NCI-H510A (cell line): Measurements from ENCODE around the gene ADGRA1.
"Not testable (repeated sequence)": the region's sequence is repeated elsewhere in the genome, so short reads cannot be mapped to it uniquely, and the experiment has no call there.

Source experiments
- DNase-seq: peaks from one replicate; lab custom pipeline; 2025; lab: John Stamatoyannopoulos, UW

The ADGRA1 gene

DNA sequence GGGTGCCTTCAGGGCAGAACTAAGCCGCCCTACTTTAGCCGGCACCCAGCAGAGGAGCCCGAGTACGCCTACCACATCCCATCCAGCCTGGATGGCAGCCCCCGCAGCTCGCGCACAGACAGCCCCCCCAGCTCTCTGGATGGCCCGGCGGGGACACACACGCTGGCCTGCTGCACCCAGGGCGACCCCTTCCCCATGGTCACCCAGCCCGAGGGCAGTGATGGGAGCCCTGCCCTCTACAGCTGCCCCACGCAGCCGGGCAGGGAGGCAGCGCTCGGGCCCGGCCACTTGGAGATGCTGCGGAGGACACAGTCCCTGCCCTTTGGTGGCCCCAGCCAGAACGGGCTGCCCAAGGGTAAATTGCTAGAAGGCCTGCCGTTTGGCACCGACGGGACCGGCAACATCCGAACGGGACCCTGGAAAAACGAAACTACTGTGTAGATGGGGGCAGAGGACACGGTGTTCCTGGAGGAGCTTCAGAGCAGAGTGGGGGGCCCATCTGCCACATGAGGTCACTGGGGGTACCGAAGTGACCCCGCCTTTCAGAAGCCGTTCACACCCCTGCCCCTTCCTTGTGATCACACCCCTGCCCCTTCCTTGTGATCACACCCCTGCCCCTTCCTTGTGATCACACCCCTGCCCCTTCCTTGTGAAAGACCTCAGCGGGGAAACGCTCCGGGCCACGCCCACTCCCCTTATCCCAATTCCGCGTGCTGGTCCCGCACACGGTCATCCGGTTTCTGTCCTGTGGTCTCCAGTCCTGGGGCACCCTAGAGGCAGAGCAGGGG, 41.5 kb downstream of the ADGRA1 start:
- DNase-seq = no peak

DNA sequence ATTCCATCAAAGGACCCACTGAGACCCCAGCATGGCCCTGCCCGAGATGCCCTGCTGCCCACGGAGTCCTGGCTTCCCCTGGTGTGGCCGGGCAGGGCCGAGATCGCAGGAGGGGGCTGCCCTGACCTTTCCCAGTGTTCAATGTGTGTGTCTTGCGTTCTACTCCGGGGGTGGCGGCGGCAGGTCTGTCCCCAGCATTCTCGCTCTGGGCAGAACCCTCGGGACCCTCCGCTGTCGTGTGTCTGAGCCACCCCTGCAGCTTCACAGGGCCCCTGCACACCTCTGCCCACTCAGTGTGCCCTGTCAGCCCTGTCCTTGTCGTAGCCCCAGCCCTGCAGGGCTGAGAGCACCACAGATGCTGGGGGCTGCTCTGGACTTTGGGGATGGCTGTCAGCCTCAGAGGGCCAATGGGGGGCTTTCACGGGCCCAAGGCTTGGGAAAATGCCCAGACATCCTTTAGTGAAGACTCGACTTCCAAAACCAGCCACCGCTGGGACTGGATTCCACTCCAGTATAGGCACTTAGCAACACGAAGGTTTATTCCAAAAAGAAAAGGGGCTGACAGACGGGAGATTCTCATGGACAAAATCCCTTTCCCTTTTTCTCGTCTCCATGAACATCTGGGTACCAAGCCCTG, 42.3 kb downstream of the ADGRA1 start:
- DNase-seq = no peak

DNA sequence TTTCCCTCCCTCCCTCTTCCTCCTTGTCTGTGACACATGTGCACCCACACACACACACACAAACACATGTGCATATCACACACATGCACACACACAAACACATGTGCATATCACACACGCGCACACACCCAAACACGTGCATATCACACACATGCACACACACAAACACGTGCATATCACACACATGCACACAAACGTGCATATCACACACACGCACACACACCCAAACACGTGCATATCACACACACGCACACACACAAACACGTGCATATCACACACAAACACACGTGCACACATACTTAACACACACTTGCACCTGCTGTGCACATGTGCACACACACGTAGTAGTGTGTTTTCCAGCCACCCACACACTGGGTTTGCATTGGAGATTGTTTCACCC, 42.9 kb downstream of the ADGRA1 start:
- no peak for DNase-seq

DNA sequence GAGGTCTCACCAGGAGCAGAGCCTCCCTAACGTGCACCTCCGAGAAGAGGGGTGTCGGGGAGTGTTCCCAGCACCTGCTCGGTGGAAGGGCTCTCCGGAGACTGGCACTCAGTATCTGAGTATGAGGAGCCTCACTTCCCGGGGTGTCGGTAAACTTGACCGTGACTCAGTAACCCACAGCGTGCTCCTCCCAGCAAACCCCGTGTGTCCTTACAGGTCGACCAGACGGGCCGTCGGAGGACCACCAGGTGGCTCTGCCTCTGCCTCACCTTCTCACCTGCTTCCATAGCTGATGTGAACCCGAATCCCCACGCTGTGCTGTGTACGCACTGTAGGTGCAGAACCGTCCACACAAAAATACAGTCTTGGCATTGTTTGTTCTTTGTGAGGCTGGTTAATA, 43.3 kb downstream of the ADGRA1 start:
- DNase-seq = no peak

DNA sequence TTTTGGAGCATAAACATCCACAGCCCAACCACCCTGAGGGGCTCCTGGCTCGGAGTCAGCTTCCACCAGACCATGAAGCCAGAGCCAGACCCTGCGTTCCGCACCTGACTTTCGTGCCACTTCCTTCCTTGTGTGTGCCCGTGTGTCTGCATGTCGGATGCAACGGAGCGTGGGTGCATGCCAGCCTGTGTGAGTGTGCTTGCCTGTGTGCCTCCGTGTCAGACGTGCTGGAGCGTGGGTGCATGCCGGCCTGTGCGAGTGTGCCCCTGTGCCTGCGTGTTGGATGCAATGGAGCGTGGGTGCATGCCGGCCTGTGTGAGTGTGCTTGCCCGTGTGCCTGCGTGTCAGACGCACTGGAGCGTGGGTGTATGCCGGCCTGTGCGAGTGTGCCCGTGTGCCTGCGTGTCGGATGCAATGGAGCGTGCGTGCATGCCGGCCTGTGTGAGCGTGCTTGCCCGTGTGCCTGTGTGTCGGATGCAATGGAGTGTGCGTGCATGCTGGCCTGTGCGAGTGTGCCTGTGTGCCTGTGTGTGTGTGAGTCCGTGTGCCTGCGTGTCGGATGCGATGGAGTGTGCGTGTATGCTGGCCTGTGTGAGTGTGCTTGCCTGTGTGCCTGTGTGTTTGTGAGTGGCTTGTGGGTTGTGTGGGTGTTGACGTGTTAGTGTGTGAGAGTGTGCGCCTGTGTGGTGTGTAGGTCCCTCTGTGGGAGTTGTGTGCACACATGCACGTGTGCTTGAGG, 44.2 kb downstream of the ADGRA1 start:
- no peak for DNase-seq

DNA sequence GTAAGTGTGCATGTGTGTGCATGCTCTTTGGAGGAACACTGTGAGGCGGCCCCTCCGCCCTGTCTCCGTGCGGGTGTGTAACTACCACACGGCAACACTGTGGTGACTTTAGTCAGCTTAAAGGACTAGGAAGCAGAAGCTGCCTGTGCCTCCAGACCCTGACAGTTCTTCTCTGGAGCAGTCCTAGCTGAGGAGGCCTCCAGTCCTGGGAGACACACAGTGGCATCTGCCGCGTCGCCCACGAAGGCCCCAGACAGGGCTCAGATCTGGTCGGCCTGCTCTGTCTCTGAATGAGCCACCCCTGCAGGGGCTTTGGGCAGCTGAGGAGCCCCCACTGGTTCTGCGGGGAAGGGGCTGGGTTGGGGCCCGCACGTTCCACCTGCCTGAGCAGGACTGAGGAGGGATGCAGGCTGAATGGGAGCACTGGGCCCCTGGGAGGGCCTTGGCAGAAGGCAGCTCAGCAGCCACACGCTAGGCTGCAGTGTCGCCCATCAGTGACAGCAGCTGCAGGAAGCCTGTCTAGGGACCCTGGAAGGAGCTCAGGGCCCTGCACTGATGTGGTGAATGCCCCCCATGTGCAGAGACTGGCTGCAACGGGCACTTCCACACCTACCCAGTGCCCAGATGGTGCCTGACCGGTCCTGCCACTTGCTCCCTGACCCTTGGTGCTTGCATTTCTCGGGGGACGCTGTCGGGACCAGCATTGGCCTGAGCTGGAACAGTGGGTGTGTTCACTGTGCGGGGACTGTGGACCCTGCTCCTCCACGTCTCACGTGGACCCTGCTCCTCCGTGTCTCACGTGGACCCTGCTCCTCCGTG, 45.0 kb downstream of the ADGRA1 start:
- no peak for DNase-seq

DNA sequence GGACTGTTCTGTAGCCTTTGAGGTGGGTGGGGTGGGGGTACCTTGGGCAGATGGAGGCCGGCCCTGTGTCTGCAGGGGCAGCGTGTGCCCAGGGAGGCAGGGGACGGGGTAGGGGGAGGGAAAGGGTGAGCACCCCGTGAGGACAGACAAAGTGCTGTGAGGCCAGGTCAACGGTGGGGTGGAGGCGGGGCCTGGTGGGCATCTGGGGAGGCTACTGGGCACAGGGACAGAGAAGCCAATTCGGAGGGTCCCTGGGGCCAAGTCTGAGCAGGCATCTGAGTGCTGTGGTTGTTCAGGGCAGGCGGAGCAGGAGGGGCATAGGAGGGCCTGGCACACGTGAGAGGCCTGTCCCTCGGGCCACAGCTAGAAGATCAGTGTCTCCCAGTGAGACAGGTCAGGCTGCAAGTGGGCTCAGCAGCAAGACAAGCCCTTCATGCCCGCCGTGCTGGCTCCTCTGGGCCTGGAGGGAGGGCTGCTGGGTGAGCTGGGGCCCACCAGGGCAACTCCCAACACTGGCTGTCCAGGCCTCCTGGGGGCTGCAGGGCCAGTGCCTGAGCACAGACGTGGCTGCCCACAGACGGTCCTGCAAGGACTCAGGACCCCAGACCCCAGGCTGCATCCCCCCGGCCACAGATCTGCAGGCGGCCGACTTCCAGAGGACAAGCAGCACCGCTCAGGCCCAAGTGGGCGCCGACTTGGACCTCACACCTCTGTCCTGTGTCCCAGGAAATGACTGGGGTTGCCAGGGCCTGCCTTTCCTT, 45.9 kb downstream of the ADGRA1 start:
- no peak for DNase-seq

DNA sequence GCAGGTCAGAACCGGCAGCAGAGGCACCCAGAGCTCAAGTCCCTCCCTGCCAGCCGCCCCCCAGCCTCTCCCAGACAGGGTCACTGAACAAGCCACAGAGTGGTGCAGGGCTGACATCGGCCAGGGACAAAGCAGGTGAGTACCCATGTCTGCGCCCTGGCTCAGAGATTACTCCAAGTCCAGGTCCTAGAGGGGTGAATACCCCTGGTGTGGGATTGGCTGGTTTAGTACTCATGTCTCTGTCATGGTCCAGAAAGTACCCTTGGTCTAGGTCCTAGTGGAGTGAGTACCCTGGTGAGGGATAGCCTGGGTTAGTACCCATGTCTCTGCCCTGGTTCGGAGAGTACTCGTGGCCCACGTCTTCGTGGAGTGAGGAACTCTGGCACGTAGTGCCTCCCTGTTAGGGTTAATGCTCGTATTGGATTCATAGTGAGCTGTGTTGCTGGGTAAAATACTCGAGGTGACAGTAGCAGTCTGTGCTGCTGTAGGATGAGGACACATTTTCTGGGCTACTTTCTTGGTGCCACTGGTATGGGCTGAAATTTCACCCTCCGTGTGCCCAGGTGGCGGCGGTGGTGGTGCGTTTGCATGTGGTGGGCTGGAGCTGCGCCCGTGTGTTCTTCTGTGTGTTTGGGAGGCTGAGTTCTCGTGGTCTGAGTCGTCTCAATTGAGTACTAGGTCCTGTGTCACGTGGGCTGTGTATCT, 46.8 kb downstream of the ADGRA1 start:
- no peak for DNase-seq

DNA sequence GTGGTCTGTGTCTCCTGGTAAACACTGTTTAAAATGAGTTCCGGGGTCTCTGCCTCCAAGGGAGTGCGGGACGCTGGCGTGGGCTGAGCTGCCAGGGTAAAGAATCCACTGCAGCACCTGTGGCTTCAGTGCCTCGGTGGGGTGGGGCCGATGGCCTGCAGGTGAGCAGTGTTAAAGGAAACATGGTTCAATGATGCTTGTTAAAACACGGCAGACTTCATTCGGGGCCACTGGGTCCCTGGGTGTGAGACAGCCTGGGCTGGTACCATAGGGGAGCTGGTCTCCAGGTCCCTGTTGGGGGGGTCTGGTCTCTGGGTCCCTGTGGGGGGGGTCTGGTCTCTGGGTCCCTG, 47.4 kb downstream of the ADGRA1 start:
- DNase-seq = no peak

DNA sequence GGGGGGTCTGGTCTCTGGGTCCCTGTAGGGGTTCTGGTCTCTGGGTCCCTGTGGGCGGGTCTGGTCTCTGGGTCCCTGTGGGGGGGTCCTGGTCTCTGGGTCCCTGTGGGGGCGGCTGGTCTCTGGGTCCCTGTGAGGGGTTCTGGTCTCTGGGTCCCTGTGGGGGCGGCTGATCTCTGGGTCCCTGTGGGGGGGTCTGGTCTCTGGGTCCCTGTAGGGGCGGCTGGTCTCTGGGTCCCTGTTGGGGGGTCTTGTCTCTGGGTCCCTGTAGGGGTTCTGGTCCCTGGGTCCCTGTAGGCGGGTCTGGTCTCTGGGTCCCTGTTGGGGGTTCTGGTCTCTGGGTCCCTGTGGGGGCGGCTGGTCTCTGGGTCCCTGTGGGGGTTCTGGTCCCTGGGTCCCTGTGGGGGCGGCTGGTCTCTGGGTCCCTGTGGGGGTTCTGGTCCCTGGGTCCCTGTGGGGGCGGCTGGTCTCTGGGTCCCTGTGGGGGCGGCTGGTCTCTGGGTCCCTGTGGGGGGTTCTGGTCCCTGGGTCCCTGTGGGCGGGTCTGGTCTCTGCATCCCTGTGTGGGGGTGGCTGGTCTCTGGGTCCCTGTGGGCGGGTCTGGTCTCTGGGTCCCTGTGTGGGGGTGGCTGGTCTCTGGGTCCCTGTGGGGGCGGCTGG, 49.9 kb downstream of the ADGRA1 start:
- DNase-seq = not testable (repeated sequence)

DNA sequence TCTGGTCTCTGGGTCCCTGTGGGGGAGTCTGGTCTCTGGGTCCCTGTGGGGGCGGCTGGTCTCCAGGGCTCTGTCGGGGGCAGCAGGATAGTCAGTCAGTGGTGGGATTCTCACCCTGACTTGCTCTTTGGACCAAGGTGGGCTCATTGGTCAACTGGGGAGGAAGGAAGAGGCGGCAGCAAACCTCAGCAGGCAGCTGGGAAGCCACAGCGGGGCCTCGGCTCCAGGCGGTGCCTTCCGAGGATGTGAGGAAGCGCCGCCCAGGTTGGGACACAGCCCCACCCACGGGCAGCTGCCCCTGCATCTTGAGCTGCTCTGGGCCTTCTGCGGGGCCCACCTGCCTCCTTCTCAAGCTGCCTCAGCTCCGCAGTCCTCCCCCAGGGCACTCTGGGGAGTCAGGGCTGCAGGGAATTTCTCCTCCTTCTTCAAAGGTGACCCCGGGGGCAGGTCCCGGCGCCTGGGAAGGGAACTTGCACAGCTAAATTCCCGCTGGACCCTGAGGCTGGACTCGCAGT, 51.9 kb downstream of the ADGRA1 start:
- DNase-seq = no peak

DNA sequence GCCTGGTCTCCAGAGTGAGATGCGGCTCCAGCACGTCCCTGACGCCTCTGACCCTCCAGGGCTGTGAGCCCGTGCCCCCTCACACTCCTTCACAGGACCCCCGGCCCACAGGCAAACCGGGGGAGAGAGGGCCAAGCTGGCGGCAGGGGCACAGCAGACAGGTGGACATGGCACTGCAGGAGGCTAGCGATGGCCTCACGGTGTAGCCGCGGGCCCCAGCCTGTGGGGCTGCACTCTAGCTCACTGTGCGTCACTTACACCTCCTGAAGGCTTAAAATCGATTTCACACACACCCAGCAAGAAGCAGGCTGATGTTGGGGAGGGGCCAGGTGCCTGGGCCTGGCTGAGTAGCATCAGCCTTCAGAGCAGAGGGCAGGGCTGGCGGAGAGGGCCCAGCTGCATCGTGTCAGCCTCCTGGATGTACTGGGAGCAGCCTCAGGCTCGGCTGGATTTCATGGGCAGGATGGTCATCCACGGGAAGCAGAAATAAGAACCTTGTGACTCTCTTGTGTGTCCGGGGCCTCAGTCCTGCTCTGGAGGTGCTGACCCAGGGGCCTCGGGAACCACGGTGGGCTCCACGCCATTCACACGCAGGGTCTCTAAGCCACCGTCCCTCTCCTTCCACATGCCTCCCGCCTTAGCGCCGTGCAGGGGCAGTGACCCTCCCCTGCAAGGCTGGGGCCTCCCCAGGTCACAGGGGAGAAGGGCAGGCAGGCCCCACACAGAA, 52.9 kb downstream of the ADGRA1 start:
- DNase-seq = no peak

DNA sequence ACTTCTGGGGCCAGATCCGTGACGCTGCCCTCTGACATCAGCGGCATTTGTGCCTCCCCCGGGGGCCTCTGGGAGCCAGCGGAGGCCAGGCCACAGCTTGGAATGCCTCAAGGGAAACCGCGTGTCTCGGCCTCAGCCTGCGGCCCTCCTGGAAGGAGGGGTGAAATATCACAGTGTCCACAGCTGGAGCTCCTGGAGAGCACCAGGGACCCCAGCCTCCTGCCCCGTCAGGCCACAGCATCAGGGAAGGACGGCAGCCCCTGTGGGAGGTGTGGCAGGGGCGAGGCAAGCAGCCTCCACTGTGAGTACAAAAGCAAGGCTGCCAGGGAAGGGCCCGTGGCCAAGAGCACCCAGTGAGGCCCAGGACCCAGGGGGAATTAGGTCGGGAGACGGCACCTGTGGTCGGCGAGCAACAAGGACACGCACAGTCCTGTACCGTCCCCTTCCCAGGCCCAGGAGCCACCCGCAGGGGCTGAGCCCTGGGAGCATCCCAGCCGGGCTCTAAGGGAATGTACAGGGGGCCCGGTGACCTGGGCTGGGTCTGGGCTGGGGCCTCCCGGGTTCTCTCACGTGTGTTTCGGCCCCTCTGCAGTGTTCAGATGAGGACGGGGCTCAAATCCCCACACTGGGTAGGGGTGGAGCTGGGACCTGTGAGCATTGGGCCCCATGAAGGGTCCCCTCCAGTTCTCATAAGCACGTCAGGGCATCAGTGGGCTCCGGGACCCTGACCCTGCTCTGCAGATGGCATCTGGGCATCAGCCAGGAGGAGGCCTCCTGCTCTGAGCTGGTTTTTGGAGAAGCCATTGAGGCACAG, 53.6 kb downstream of the ADGRA1 start:
- DNase-seq = no peak

DNA sequence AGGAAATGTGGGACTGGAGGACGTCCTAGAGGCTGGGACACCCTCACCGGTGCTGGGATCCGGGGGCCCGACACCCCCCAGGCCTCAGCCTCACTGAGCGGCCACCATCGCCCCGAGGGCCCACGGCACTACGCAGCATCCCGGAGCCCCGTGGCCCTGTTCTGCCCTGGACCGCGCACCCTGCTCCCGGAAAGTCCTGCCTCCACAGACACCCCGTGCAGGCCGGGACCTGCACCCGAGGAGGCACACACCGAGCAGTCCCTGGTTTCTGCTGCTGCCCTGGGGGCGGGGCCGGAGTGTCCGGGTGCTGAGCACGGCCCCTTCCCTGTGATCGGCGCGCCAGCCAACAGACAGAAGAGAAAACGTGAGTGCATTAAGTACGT, 54.2 kb downstream of the ADGRA1 start:
- DNase-seq = no peak

DNA sequence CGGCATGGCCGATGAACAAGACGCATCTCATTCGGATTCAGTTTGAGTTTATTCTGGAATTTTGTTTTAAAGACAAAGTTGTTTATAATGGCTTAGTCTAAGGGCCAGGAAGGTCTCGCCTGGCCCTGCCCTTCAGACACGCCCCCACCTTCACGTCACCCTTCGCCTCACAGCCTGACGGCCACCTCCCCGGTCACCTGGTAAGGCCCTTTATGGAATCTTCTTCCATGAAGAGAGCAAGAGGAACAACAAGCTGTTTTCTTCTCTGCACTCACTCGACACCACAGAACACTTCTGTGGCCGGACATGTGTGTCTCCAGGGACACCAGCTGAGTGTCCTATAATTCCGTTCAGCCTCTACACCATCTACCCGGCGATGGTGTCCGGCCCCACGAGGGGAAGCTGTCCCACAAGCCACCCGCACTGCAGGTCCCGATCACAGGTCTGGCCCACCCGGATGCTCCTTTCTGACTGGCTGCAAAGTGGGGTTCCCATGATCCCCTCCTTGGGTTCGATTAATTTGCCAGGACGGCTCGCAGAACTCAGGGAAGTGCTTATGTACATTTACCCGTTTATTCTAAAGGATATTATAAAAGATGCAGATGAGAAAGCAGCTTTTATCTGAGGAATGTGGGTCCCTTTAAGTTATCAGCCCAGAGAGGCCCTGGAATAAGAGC, 54.9 kb downstream of the ADGRA1 start:
- no peak for DNase-seq

DNA sequence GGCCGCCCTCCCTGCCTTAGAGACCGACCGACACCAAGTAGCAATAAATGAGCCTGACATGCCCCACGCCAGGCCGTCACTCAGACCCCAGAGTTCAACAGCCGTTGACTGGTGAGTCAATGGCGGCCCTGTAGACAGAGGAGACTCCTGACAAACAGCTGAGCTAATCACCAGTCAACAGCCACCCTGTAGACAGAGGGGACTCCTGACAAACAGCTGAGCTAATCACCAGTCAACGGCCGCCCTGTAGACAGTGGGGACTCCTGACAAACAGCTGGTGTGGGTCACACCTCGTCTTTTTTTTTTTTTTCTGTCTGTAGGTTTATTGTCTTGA, 55.4 kb downstream of the ADGRA1 start:
- DNase-seq = no peak

DNA sequence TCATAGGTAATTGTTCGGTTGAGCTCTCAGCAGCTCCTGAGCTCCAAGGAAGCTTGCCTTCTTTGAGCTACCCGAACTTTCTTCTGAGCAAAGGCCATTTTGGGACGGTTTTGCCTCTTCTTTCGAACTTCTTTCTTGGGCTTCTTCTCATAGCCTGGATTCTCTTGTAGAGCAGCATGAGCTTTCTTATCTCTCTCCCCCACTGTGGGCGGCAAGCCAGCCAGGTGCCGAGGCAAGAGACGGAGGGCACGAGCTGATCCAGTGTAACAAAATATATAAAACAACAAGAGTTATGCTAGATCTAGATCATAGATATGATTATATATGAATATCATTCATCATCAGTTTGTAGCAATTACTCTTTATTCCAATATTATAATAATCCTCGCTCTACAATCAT, 55.8 kb downstream of the ADGRA1 start:
- DNase-seq = no peak

DNA sequence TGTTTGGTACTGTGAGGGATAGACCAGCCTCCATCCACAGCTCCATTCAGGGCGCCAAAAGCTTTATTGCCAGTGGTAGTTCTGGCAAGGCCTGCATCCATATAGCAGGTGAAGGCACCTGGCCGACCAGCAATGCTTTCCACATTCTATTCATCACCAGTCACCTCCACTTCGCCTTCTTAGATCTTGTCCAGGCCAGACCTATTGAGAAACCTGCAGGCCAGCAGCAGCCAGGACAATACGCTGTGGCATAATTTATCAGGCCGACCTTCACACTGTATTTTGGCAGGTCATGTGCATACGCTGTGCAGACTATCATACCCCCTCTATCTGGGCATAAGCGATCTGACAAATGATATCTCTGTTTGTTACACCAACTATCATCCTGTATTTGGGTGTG, 57.0 kb downstream of the ADGRA1 start:
- no peak for DNase-seq
